Loucy (cell line): Measurements from ENCODE around the gene CCBE1.

ENCODE experiments used
- H2AFZ ChIP-seq: fragments of 200-600 bp; sonication (generic); 2 replicates; pipeline ENCODE4 v1.6.0; 2016; ENCODE audit warnings: antibody characterized with exemption, mild to moderate bottlenecking, low read length, moderate library complexity
- H3F3A ChIP-seq: fragments of 200-600 bp; 2 replicates; pipeline ENCODE4 v1.6.0; 2016; ENCODE audit warnings: antibody characterized with exemption, low read depth, mild to moderate bottlenecking
- H3K27me3 ChIP-seq: fragments of 200-600 bp; sonication (generic); 2 replicates; pipeline ENCODE4 v1.6.1; 2014; ENCODE audit warnings: low read length, mild to moderate bottlenecking; ENCODE audit not compliant: insufficient read depth, poor library complexity, severe bottlenecking
- H3K36me3 ChIP-seq: fragments of 200-600 bp; sonication (generic); 2 replicates; pipeline ENCODE4 v1.6.1; 2016; ENCODE audit warnings: low read length; ENCODE audit not compliant: insufficient read depth
- H3K4me1 ChIP-seq: fragments of 200-600 bp; sonication (generic); 2 replicates; pipeline ENCODE4 v1.5.1; 2014; ENCODE audit warnings: low read length, mild to moderate bottlenecking; ENCODE audit not compliant: insufficient read depth, poor library complexity, severe bottlenecking
- H3K4me2 ChIP-seq: fragments of 200-600 bp; sonication (generic); 2 replicates; pipeline ENCODE4 v1.6.0; 2014; ENCODE audit warnings: antibody characterized with exemption, low read length, low read depth, mild to moderate bottlenecking; ENCODE audit not compliant: poor library complexity, severe bottlenecking
- H3K4me3 ChIP-seq: fragments of 200-600 bp; sonication (generic); 2 replicates; pipeline ENCODE4 v1.5.1; 2014; ENCODE audit warnings: low read length, mild to moderate bottlenecking, mixed read lengths; ENCODE audit not compliant: poor library complexity, severe bottlenecking
- H3K79me2 ChIP-seq: fragments of 200-600 bp; sonication (generic); 2 replicates; pipeline ENCODE4 v1.6.1; 2014; ENCODE audit warnings: low read length; ENCODE audit not compliant: insufficient read depth
- H3K9ac ChIP-seq: fragments of 200-600 bp; sonication (generic); 2 replicates; pipeline ENCODE4 v1.6.0; 2014; ENCODE audit warnings: mild to moderate bottlenecking, low read depth, low read length, moderate library complexity; ENCODE audit not compliant: poor library complexity, severe bottlenecking
- H3K9me2 ChIP-seq: fragments of 200-600 bp; sonication (generic); replicated peaks from 2 replicates; pipeline ENCODE4 v1.6.1; 2016; ENCODE audit warnings: low read depth, low read length, mixed read lengths
- H3K9me3 ChIP-seq: fragments of 200-600 bp; sonication (generic); 2 replicates; pipeline ENCODE4 v1.6.1; 2014; ENCODE audit warnings: mild to moderate bottlenecking, antibody characterized with exemption, low read length, low read depth; ENCODE audit not compliant: insufficient read depth
- H4K20me1 ChIP-seq: fragments of 200-600 bp; sonication (generic); 2 replicates; pipeline ENCODE4 v1.6.0; 2014; ENCODE audit warnings: antibody characterized with exemption, low read length, mild to moderate bottlenecking; ENCODE audit not compliant: insufficient read depth, poor library complexity, severe bottlenecking
- EZH2phosphoT487 ChIP-seq: fragments of 200-600 bp; IDR thresholded peaks from 2 replicates; pipeline ENCODE4 v1.6.1; 2018; ENCODE audit warnings: antibody characterized with exemption, mild to moderate bottlenecking, moderate library complexity, borderline replicate concordance
- TF ChIP-seq, protein P1 (sequence below): fragments of 200-600 bp; sonication (generic); conservative IDR thresholded peaks from 2 replicates; pipeline ENCODE4 v1.5.1; 2014; ENCODE audit warnings: mild to moderate bottlenecking, antibody characterized with exemption, low read length

The CCBE1 gene

DNA sequence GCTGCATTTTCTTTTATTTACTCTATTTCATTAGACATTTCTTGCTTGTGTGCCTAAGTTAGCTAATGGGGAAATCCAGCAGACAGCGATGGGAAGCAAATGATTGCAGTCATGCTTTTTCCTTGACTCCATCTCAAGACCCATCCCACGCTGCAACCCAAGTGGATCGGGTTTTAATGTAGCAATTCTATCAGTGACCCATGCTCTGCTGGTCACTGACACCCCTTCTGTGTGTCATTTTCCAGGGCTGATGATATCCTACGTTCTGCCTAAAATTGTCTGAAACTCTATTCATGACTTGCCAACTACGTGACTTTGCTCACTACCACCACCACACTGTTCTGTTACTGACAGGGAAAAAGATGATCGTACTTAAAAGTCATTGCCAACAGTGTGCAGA lies 129.8 kb downstream of the CCBE1 start:
- Histone ChIP-seq H3K4me1 (peaks cover 9% of the 10 kb centered on the region), H3K9me2 (no peaks in the 10 kb centered on the region), H3K4me3 (no peak overlapping the region), H3K79me2 (no peaks in the 10 kb centered on the region), H3K36me3 (no peaks in the 10 kb centered on the region), H3K9ac (no peak overlapping the region), H2AFZ (no peak overlapping the region), H3K27me3 (no peaks in the 10 kb centered on the region), H3K4me2 (no peak overlapping the region), H3F3A (no peaks in the 10 kb centered on the region), H4K20me1 (no peaks in the 10 kb centered on the region), H3K9me3 (no peaks in the 10 kb centered on the region)
- TF ChIP-seq, protein P1, sequence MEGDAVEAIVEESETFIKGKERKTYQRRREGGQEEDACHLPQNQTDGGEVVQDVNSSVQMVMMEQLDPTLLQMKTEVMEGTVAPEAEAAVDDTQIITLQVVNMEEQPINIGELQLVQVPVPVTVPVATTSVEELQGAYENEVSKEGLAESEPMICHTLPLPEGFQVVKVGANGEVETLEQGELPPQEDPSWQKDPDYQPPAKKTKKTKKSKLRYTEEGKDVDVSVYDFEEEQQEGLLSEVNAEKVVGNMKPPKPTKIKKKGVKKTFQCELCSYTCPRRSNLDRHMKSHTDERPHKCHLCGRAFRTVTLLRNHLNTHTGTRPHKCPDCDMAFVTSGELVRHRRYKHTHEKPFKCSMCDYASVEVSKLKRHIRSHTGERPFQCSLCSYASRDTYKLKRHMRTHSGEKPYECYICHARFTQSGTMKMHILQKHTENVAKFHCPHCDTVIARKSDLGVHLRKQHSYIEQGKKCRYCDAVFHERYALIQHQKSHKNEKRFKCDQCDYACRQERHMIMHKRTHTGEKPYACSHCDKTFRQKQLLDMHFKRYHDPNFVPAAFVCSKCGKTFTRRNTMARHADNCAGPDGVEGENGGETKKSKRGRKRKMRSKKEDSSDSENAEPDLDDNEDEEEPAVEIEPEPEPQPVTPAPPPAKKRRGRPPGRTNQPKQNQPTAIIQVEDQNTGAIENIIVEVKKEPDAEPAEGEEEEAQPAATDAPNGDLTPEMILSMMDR = no peak
- TF ChIP-seq EZH2phosphoT487 = no peak

DNA sequence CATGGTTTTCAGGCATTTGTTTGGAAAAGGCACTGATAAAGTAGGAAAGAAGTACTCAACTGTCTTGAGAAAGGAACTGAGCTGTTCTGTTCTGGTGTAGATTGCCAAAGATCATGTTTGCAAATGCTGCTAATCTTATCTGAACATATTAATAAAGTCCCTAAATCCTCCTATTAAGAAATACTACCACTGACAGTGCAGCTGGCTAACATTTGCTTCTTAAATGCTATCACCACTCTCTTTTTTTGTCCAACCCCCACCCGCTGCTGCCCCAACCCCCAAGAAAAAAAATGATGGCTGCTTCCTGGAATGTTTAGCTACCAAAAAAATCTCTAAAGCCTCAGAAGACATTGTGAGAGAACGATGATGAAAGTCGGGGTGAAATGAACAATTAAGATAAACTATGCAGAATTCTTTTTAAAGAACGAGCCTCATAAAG lies 130.7 kb downstream of the CCBE1 start:
- TF ChIP-seq EZH2phosphoT487 = no peak
- TF ChIP-seq, protein P1 = no peak
- Histone ChIP-seq H3K9ac (no peak overlapping the region), H3F3A (no peaks in the 10 kb centered on the region), H3K4me2 (no peak overlapping the region), H3K36me3 (no peaks in the 10 kb centered on the region), H2AFZ (no peak overlapping the region), H3K4me1 (peaks cover 9% of the 10 kb centered on the region), H3K9me2 (no peaks in the 10 kb centered on the region), H3K4me3 (no peak overlapping the region), H3K79me2 (no peaks in the 10 kb centered on the region), H3K27me3 (no peaks in the 10 kb centered on the region), H4K20me1 (no peaks in the 10 kb centered on the region), H3K9me3 (no peaks in the 10 kb centered on the region)

DNA sequence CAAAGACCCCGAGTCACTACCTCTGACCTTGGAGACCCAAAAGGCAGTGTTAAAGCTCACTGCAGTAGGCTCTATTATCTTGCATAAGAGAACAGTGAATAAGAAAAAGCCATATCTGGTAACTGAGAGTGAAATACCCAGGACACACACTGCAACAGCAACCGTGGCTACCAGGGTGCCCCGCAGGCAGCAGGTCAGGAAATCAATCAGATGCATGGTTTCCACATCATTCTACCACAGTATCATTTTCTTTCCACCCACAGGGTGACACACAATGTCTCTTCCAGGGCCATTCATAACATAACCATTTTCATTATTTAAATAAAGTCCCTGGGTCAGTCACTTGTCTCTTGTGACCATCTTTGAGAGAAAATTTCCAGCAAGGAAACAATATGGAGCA lies 131.3 kb downstream of the CCBE1 start:
- no peaks in the 10 kb centered on the region for H4K20me1 ChIP-seq
- H3K9ac ChIP-seq = no peak overlapping the region
- H3K9me2 ChIP-seq = no peaks in the 10 kb centered on the region
- H3K4me2 ChIP-seq = no peak overlapping the region
- no peaks in the 10 kb centered on the region for H3K27me3 ChIP-seq
- H2AFZ ChIP-seq = no peak overlapping the region
- H3K36me3 ChIP-seq = no peaks in the 10 kb centered on the region
- no peaks in the 10 kb centered on the region for H3F3A ChIP-seq
- H3K4me1 ChIP-seq = peaks cover 9% of the 10 kb centered on the region
- no peak overlapping the region for H3K4me3 ChIP-seq
- no peaks in the 10 kb centered on the region for H3K9me3 ChIP-seq
- no peak for TF ChIP-seq EZH2phosphoT487
- TF ChIP-seq, protein P1 = no peak
- H3K79me2 ChIP-seq = no peaks in the 10 kb centered on the region
